AG04449 (cell line): ENCODE measurements around the gene CDCA4.

Experiments
- CTCF ChIA-PET: fragments of 350-600 bp; formaldehyde crosslinking; extraction: SDS; loops from one replicate; lab custom pipeline; 2021; ENCODE audit warnings: antibody characterized with exemption; lab: Yijun Ruan, JAX
- POLR2A ChIA-PET: fragments of 400-600, 350-600 bp; formaldehyde crosslinking; extraction: SDS; loops from one replicate; lab custom pipeline; 2020; ENCODE audit warnings: antibody characterized with exemption, inconsistent platforms; lab: Yijun Ruan, JAX
- DNase-seq: peaks from one replicate; pipeline ENCODE4 v3.0.0-alpha.2; 2010; ENCODE audit warnings: low read depth, low spot score
- H3K4me3 ChIP-seq: 2 replicates; pipeline ENCODE4 v1.5.1; 2011; ENCODE audit warnings: low read depth, mild to moderate bottlenecking, control low read depth, low read length
- TF ChIP-seq, protein P1 (sequence below): IDR thresholded peaks from one replicate; pipeline ENCODE4 v1.5.1; 2011; ENCODE audit warnings: mild to moderate bottlenecking, moderate library complexity, low read length, control low read depth, inconsistent platforms; ENCODE audit not compliant: insufficient read depth; ENCODE audit errors: missing control alignments

CDCA4 gene

DNA sequence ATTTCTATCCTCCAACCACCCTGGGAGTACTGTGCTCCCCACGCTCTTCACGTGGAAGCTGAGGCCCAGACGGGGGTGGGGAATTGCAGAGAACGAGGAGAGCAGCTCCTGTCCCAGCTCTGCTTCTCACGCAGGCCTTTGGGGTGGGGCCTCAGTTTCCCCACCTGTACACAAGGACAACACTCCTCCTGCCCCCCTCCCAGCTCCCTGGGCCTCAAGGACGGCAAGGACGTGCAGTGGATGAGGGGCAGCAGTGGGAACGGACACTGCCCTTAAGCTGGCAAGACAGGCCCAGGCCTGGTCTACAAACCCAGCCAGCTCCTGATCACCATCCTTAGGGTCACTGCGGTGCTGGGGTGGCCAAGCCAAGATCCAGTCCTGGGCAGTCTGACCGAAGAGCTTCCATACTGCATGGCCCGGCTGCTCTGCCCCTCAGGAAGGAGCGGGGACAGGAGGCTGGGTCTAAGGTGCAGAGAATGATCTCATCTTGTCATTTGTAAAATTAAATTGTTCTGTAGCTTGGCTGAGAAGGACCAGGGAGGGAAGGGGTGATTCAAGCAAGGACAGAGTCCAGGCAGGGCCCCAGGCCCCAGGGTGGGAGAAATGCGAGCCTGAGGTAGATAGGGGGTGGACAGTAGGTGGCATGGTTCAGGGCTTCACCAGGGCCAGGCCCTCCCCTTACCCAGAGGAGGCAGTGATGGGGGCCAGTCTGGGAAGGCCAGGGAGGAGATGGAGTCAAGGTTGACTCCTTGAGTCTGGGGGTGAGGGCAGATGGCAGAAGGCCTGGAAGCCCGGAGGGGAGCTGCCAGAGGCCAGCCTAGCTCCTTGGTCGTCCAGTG is 36.6 kb downstream of the CDCA4 start:
- ChIA-PET POLR2A (interaction anchor here (1.5 kb wide), 2 partner anchors 14 to 36 kb away, joined by 3 to 4 read pairs; partner anchors contain the start of gene CDCA4), CTCF (interaction anchor here (0.7 to 7.7 kb wide), 8 partner anchors 10 to 102 kb away, joined by 3 to 60 read pairs (median 4); partner anchors contain the start of gene CDCA4)
- no peak overlapping the region for H3K4me3 ChIP-seq
- DNase-seq = no peak
- TF ChIP-seq, protein P1, sequence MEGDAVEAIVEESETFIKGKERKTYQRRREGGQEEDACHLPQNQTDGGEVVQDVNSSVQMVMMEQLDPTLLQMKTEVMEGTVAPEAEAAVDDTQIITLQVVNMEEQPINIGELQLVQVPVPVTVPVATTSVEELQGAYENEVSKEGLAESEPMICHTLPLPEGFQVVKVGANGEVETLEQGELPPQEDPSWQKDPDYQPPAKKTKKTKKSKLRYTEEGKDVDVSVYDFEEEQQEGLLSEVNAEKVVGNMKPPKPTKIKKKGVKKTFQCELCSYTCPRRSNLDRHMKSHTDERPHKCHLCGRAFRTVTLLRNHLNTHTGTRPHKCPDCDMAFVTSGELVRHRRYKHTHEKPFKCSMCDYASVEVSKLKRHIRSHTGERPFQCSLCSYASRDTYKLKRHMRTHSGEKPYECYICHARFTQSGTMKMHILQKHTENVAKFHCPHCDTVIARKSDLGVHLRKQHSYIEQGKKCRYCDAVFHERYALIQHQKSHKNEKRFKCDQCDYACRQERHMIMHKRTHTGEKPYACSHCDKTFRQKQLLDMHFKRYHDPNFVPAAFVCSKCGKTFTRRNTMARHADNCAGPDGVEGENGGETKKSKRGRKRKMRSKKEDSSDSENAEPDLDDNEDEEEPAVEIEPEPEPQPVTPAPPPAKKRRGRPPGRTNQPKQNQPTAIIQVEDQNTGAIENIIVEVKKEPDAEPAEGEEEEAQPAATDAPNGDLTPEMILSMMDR = no peak

DNA sequence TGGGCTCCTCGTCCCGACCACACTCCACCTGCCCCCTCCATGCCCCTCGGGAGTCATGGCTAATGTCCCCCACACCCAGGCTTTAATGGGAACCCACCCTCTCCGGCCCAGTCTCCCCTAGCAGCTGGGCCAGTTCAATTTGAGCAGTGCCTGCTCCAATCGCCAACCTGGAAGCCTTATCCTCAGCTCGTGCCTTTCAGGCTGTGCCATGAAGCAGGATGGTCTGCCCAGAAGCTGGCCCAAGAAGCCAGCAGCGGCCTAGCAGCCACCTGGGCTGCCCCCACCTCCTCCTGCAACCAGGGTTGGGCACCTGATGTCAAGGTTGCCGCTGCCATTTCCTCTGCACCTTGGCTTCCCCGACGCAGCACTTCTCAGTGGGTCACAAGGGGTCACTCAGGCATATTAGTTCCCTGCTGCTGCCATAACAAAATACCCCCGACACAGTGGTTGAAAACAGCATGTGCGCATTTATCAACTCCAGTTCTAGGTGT is 37.6 kb downstream of the CDCA4 start:
- DNase-seq = no peak
- TF ChIP-seq, protein P1 = no peak
- H3K4me3 ChIP-seq = no peak overlapping the region
- ChIA-PET POLR2A (interaction anchor here (1.5 kb wide), 1 partner anchor 37 kb away, joined by 3 read pairs; the partner anchor contains the start of gene CDCA4), CTCF (interaction anchor here (1.1 to 7.7 kb wide), 5 partner anchors 9 to 103 kb away, joined by 3 to 60 read pairs (median 12); partner anchors contain the start of gene CDCA4)

DNA sequence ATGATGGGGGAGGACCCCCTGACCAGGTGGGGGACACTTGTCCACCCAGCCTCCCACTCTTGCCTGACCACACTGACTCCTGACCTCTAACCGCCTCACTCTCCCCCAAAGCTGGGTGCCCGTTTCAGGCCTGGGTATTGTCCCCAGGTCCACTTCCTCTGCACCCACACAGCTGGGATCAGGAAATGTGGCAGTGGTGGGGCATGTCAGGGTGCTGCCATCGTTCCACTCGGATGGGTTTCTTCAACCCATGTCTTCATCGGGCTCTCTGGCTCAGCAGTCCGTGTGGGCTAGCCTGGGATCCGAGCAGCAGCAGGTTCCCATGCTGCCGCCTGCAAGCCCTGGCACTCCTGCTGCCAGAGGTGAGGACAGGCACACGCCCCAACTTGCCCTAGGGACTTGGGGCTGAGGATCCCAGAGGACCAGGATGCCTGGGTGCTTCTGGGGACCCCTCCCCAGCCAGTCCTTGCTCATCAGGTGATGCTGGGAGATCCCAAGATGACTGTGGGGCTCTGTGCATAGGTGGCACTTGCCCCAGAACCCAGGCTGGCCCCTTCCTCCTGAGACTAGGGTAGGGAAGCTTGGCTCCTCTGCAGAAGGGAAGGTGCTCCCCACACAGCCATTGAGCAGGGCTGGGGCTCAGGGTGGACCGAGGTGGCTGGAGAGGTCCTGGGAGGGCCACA is 38.2 kb downstream of the CDCA4 start:
- H3K4me3 ChIP-seq = no peak overlapping the region
- CTCF ChIA-PET = interaction anchor here (2.8 to 3.1 kb wide), 2 partner anchors 8 to 62 kb away, joined by 12 to 60 read pairs; no protein-coding TSS in a partner anchor
- TF ChIP-seq, protein P1 = no peak
- no peak for DNase-seq
- POLR2A ChIA-PET = interaction anchor here (0.6 kb wide), 1 partner anchor 18 kb away, joined by 3 read pairs; no protein-coding TSS in a partner anchor

DNA sequence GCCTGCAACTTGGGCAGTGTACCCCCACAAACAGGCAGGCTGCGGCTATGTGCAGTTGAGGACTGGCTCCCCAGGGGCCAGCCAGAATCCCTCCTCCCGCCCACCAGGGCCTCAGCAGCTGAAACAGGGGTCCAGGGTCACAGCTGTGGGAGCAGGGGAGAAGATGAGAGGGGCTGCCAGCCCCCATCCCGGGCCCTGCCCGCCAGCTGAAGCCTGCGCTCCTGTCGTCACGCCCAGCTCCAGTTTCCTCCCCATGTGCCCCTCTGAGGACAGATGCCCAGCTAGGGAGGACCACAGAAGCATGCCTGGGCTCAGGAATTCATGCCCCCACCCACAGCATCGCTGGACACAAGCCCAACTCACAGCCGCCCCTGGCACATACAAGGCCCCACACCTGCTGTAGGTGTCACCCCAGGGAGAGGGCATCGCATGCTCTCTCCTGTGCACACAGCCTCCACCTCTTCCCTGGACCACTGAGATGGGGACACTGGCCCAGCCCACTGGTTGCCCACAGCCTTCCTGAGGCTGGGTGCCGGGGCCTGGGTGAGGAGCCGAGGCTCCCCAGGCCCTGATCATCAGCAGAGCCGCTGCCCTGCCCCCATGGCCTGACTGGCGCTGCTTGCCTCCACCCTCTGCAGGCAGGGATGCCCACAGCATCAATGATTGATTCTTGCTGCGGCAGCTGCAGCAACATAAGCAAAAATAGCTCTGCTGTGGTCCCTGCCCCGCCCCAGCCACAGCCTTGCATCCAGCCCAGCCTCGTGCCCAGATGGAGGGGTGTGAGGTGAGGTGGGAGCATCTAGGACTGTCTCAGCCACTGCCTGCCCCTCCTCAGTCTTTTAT is 39.0 kb downstream of the CDCA4 start:
- DNase-seq = no peak
- no peak overlapping the region for H3K4me3 ChIP-seq
- ChIA-PET CTCF (interaction anchor here (1.3 to 2.8 kb wide), 3 partner anchors 41 to 63 kb away, joined by 3 to 12 read pairs (median 3); no protein-coding TSS in a partner anchor), POLR2A (no interaction called here)
- TF ChIP-seq, protein P1 = no peak

DNA sequence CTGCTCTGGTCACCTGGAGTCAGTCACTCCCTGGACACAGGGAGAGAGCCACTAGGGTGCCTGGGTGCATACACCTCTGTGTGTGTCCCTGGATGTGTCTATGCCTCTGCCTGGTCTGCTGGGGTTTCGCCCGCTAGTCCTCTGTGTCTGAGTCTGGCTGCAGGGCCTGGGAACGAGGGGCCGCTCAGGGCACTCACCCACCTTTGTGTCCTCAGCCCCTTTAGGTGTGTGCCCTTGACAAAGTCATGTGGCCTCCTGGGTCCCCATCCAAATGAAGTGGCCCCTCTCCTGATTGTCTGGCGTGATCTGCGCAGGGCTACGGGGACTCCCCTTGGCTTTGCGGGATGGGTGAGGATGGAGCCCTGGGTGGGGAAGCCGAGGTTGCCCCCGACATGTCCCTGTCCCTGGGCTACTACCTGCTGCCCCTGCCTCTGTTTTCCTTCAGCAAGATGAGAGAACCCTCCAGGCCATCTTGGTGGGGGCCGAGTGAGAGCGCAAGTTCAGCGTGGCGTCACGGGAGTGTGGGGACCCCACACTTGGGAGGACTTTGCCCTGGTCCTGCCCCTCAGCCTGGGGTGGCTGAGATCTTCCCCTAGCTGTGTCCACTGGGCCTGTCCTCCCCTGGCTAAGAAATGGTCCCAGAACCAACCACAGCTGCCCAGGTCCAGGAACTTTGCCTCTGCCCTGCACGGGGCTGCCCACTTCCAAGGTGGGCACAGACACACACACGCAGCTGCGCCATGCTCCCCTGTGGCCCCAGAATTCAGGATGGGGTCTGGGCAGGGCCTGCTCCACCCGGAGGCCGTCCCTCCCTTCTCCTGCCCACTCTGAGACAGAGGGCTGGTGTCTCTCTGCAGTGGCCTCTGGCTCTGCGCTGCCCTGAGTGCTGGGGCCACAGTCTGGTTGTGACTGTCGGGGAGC is 40.0 kb downstream of the CDCA4 start:
- H3K4me3 ChIP-seq = no peak overlapping the region
- CTCF ChIA-PET = interaction anchor here (1.3 to 2.8 kb wide), 3 partner anchors 40 to 64 kb away, joined by 3 to 12 read pairs (median 3); no protein-coding TSS in a partner anchor
- POLR2A ChIA-PET = no interaction called here
- DNase-seq = no peak
- TF ChIP-seq, protein P1 = no peak
